Activated T-cell treated with anti-CD3 and anti-CD28 coated beads for 48 hours (primary cell): ENCODE results near the gene ADGRF4.
A peak's percentile ranks its signal among the peaks of the same experiment; 100 is the strongest.

Source experiments
- DNase-seq: peaks from one replicate; pipeline ENCODE4 v3.0.0-alpha.2; 2020; ENCODE audit warnings: low read depth

Gene ADGRF4

GRCh38 chr6:47698342-47698787 is at the start of gene ADGRF4:
Gene ADGRF4, plus strand, starts transcription at chr6:47698580. Its CDS starts 8,666 bp downstream, at chr6:47707246.
- DNase-seq: peak; percentile 5

GRCh38 chr6:47650553-47651432 is 47.6 kb upstream of the ADGRF4 start:
- no peak for DNase-seq

- DNase-seq: no peak
These were observed 46.9 kb upstream of the ADGRF4 start for GRCh38 chr6:47651505-47651944.

GRCh38 chr6:47653706-47654105 is 44.7 kb upstream of the ADGRF4 start:
- DNase-seq: no peak

- no peak for DNase-seq
These were observed 44.1 kb upstream of the ADGRF4 start for GRCh38 chr6:47654255-47654654.

- DNase-seq: peak; percentile 19
These were observed 42.4 kb upstream of the ADGRF4 start for GRCh38 chr6:47655719-47656595.

- no peak for DNase-seq
These were observed 36.4 kb upstream of the ADGRF4 start for GRCh38 chr6:47661960-47662359.

GRCh38 chr6:47663462-47664216 is 34.7 kb upstream of the ADGRF4 start:
- no peak for DNase-seq

- DNase-seq: no peak
These were observed 33.3 kb upstream of the ADGRF4 start for GRCh38 chr6:47665112-47665511.

GRCh38 chr6:47669684-47670513 is 28.5 kb upstream of the ADGRF4 start:
- DNase-seq: no peak

GRCh38 chr6:47670851-47671250 is 27.5 kb upstream of the ADGRF4 start:
- DNase-seq: no peak

- DNase-seq: no peak
These were observed 26.6 kb upstream of the ADGRF4 start for GRCh38 chr6:47671777-47672176.

- DNase-seq: no peak
These were observed 25.6 kb upstream of the ADGRF4 start for GRCh38 chr6:47672816-47673215.

- no peak for DNase-seq
These were observed 23.7 kb upstream of the ADGRF4 start for GRCh38 chr6:47674673-47675072.

- DNase-seq: no peak
These were observed 20.8 kb upstream of the ADGRF4 start for GRCh38 chr6:47677381-47678100.

GRCh38 chr6:47678739-47679138 is 19.6 kb upstream of the ADGRF4 start:
- DNase-seq: no peak

- no peak for DNase-seq
These were observed 19.0 kb upstream of the ADGRF4 start for GRCh38 chr6:47679322-47679906.

GRCh38 chr6:47680051-47680450 is 18.3 kb upstream of the ADGRF4 start:
- DNase-seq: no peak

- no peak for DNase-seq
These were observed 17.7 kb upstream of the ADGRF4 start for GRCh38 chr6:47680724-47681123.
